GM21576 (cell line): ENCODE data around the gene PDE4B.

ENCODE experiments used
- ATAC-seq: cut with Tn5 transposase; IDR thresholded peaks from one replicate; pipeline ENCODE4 v1.9.1; 2021; ENCODE audit warnings: mild to moderate bottlenecking, moderate library complexity; ENCODE audit not compliant: unreplicated experiment

PDE4B gene

GRCh38 chr1:66327588-66327987 is 534.9 kb downstream of the PDE4B start:
- peak; percentile 40 for ATAC-seq

DNA sequence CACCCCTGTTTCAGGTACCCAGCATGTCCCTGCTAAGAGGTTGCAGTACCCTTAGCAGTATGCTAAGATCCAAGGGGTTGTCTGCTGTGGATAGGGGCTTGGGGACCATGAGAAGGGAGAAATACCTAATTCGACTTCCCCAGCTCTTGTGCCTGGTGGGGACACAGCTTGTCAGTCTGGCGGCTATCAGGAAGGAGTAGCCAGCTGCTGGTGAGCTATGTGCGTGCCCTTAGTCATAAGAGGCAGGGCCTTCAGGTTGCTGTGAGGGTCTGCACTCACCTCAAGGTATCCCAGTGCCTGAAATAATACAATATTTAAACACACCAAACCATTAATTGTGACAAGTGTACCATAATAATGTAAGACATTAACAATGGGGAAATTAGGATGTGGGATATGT is 536.2 kb downstream of the PDE4B start:
- no peak for ATAC-seq

GRCh38 chr1:66330722-66331141 is 538.0 kb downstream of the PDE4B start:
- ATAC-seq: no peak

DNA sequence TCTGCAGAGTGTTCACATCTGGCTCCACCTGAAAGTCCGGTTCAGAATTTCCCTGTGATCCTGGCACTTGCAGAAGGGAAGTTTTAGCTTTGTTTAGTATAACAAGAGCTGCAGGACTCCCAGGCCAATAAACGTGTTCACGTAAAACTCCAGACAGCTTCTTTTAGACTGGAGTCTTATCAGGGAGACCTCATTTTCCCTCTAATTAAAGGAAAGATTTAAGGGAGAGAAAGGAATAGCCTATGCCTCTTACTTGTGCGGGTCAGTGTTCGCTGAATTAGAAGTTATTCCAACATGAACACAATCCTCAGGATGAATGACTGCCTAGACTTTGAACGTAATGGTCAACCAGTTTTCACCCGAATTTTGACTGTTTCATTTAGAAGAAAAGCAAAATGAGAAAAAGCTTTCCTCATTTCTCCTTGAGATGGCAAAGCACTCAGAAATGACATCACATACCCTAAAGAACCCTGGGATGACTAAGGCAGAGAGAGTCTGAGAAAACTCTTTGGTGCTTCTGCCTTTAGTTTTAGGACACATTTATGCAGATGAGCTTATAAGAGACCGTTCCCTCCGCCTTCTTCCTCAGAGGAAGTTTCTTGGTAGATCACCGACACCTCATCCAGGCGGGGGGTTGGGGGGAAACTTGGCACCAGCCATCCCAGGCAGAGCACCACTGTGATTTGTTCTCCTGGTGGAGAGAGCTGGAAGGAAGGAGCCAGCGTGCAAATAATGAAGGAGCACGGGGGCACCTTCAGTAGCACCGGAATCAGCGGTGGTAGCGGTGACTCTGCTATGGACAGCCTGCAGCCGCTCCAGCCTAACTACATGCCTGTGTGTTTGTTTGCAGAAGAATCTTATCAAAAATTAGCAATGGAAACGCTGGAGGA is 539.2 kb downstream of the PDE4B start:
- peak; percentile 17 for ATAC-seq

DNA sequence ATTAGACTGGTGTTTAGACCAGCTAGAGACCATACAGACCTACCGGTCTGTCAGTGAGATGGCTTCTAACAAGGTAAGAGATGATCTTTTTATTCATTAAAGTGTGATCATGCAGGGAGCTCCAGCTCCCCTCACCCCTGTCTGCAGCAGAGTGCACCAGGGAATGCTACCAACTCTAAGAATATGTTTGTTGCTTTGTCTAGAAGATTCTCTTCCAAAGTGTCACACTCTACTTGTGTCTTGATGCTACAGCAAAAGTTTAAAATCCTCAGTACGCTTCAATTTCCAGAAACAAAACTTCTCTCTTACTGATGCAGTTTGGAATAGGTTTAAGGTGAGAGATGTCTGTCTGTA is 539.8 kb downstream of the PDE4B start:
- ATAC-seq: no peak

GRCh38 chr1:66333466-66334199 is 540.9 kb downstream of the PDE4B start:
- ATAC-seq: no peak

GRCh38 chr1:66334318-66334717 is 541.6 kb downstream of the PDE4B start:
- ATAC-seq: no peak

DNA sequence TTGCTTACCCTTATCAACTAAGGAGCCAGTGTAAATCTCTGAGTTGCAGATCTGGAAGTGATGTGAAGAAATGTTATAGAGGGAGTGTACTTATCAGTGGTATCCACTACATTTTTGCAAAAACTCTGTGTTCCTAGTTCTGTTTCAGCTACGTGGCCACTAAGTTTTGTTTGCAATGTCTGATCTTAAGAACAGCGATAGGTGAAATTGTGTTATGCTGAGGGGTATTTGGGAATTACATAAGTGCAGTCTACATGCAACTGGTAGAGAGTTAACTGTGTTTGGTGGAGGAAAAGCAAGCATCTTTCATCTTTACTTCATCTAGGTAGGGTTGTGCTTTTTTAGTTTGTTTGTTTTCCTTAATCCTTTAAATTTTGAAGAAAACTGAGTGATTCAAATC is 542.4 kb downstream of the PDE4B start:
- ATAC-seq: no peak

GRCh38 chr1:66335859-66336640 is 543.4 kb downstream of the PDE4B start:
- ATAC-seq: peak; percentile 83

DNA sequence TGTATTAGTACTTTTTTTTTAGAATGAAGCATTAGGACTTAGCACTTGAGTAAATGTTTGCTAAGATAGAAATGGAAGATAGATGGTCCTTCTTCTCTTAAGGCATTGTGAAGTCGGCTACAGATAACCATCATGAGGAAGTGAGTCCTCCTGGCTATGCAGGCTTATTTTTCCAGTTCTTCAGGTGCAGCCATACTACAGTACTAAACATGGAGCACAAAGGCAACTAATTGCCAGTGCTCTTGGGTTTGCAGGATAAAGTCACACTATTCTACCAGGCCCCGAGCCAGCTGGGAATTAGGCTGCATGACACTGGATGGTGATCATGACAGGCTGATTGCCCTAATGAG is 543.9 kb downstream of the PDE4B start:
- no peak for ATAC-seq

GRCh38 chr1:66337249-66337648 is 544.6 kb downstream of the PDE4B start:
- no peak for ATAC-seq

- no peak for ATAC-seq
These were observed 547.2 kb downstream of the PDE4B start for GRCh38 chr1:66339944-66340343.

- no peak for ATAC-seq
These were observed 548.9 kb downstream of the PDE4B start for GRCh38 chr1:66341446-66342089.

DNA sequence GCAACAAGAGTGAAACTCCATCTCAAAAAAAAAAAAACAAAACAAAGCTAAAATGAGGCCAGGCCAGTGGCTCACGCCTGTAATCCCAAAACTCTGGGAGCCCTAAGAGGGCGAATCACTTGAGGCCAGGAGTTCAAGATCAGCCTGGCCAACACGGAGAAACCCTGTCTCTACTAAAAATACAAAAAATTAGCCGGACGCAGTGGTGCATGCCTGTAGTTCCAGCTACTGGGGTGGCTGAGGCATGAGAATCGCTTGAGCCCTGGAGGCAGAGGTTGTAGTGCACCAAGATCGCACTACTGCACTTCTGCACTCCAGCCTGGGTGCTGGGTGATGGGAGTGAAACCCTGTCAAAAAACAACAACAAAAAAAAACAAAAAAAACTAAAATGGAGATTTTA is 550.0 kb downstream of the PDE4B start:
- ATAC-seq: peak; percentile 38

DNA sequence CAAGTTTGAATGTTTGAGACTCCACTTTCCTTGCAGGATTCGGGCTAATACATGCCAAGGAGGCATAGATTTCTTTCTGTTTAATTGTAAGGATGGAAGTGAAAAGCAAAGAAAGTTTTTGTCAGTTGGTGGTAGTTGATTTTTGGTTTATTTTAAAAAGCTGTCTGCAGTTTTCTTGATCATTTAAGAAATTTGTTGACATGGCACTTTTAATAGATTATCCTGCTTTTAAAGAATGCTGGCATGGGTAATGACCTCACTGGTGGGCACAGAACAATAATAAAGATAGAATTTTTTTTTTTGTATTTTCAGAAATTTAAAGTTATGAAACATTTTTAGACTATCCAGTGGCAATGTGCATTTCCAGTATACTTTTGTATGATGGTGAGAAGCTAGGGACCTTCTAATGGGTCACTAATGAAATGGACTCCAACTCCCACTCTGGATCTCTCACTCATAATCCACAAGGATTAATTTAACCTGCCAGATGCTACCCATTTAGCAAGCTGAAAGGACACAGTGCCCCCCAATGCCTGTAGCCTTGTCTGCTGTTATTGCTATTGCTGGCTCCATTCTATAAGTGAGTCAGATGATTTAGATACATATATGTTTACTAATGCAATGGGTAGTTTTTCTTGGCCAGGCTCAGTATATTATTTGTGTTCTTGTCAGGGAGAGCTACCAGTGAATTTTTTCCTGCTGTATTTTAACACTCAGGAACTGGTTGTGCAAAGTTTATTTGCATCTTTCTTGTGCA is 551.1 kb downstream of the PDE4B start:
- ATAC-seq: no peak

DNA sequence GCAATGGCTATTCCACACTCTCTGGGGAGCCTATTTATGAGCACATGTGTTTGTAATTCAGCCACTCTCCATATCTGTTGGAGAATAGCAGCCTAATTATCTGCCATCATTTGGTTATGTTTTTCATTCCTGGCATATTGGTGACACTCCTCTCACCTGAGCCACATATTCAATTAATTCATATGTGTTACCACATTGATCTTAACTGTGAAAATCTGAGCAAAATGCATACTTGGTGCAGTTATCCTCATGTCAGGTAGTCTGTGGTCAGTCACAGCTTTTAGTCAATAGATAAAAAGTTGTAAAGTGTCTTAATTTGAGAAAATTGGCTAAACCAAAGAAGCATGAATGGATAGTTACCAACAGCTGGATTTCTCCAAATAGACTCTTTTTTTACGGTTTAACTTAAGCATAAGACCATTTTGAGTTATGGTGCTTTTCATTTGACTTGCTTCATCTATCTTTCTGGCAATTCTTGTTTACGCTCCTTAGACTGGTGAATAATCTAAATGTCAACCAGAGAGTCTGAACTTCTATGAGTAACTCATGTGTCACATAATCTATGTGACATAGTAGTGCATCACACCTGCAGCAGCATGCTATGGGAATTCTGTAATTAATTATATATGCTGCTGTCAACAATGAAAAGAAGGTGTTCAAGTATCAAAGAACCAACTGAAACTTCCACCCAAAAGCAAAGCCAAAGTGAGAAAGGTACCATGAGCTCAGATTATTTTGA is 553.5 kb downstream of the PDE4B start:
- ATAC-seq: no peak

DNA sequence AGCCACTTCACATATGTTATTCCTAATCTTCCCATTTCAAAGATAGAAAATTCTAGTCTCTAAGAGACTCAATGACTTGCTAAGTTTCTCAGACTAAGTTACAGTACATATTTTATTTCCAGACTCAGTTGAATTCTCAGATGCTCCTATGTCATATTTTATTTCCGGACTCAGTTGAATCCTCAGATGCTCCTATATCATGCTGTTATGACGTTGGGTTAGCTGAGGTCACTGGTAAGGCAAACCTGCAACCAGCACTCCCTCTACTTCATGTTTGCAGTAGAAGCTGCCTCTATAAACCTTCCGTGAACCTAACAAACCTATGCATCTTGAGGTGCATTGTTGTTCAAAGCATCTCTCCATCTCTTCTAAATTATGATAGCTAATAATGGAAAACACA is 554.2 kb downstream of the PDE4B start:
- no peak for ATAC-seq

- ATAC-seq: no peak
These were observed 556.1 kb downstream of the PDE4B start for GRCh38 chr1:66348776-66349175.

DNA sequence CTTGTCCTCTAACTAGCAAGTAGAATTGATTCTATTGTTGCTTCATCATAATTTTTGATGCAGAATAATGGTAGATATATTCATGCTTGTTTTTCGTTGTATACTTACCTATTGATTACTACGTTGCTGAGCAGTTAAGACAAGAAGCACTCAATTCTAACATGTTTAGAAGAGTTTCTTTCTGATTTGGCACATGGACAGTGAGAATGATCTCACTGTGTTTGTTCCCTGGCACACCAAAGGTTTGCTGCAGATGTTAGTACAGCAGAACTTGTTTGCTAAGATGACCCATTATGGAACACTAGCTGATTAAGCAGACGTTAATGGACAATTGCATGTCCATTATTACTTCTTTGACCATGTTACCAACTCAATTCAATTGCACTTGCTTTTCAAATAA is 556.5 kb downstream of the PDE4B start:
- ATAC-seq: no peak
